HG03095 (cell line): ENCODE results near the gene STIM2.

Experiments used
- ATAC-seq: cut with Tn5 transposase; IDR thresholded peaks from one replicate; pipeline ENCODE4 v1.9.1; 2021; ENCODE audit warnings: moderate library complexity; ENCODE audit not compliant: unreplicated experiment

The STIM2 gene

GRCh38 chr4:26896636-26897035 is 36.0 kb downstream of the STIM2 start:
- no peak for ATAC-seq

- ATAC-seq, result no peak
These were observed 39.4 kb downstream of the STIM2 start for GRCh38 chr4:26899991-26900390.

- no peak for ATAC-seq
These were observed 40.1 kb downstream of the STIM2 start for GRCh38 chr4:26900765-26901164.

- no peak for ATAC-seq
These were observed 44.5 kb downstream of the STIM2 start for GRCh38 chr4:26905172-26905571.

GRCh38 chr4:26907731-26908599 is 47.3 kb downstream of the STIM2 start:
- ATAC-seq, result no peak

DNA sequence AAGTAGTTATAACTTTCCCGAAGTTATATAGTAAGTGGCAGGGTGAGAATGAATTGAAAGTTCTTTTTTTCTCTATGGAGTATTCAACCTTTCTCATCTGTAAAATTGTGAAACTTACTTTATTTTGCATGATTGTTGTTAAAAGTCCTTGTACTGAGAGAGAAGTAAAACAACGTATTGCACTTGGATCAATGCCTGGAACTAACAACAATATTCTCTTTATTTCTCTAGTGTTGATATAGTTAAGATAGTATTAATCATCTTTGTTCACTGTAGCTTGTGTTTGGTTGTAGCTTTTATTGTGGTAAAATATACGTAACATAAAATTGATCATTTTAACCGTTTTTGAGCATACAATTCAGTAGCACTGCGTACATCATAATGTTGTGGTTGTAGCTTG is 48.7 kb downstream of the STIM2 start:
- ATAC-seq, result no peak

- no peak for ATAC-seq
These were observed 50.6 kb downstream of the STIM2 start for GRCh38 chr4:26911254-26911653.

DNA sequence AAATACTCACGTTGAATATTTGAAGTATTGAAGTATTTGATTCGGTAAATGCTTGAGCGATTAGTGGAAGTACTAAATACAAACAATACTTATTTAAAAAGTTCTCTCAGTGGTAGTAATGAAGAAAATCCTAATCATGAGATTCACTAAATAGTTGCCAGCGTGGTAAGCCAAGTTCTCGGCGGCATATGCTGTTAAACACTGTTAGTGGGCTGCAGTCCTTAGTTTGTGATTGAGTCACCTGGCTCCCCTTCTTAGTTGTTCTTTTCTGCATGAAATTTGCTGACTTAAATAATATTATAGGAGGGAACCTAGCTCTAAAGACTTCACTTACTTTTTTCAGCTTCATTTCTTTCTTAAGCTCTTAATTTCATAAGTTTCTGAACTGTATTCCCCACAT is 51.4 kb downstream of the STIM2 start:
- no peak for ATAC-seq

DNA sequence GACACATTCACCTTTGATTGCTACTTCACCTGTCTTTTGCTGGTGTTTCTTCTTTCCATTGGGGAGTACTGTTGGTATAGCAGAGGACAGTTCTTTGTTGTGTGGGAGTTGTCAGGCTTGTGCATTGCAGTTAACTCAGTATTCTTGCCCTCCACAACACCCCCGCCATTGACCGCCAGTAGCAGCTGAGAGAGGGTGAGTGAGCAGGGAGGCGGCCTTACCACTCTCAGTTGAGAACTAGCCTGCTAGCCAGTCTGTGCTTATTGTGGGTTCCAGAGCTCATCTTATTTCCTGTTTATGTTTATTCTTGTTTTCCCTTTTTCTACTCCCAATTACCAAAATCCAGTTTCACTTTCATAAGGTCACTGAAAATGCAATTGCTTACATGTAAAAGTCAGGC is 52.2 kb downstream of the STIM2 start:
- ATAC-seq, result no peak

- no peak for ATAC-seq
These were observed 55.6 kb downstream of the STIM2 start for GRCh38 chr4:26916195-26916594.

DNA sequence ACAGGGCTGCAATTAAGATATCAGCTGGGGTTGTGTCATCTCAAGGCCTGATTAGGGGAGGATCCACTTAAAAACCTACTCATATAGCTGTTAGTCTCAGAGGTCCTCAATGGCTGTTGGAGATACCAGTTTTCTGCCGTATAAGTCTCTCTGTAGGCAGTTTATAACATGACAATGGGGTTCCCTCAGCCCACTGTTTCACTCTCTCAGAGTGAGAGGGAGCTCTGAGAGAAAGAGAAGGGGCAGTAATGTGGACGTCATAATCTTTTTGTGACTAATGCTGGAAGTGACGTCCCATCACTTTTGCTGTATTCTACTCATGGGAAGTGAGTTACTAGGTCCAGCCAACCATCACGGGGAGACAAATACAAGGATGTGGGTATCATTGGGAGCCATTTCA is 70.3 kb downstream of the STIM2 start:
- no peak for ATAC-seq

GRCh38 chr4:26931451-26931850 is 70.8 kb downstream of the STIM2 start:
- ATAC-seq, result no peak

DNA sequence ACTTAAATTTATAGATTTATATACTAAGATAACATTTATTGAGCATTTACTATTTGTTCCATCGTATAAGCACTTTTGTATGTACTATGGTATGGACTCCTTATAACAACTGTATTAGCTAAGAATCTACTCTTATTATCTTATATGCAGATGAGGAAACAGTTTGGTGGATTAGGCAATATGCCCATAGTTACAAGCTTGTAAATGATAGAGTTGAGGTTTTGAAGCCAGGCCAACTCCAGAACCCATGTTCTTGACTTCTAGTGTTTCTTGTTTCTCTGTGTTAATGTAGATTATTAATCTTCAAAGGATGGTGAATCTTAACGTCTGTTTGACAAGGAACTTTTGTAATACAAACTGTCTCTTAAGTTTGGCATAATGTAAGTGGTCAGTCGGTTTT is 71.3 kb downstream of the STIM2 start:
- ATAC-seq, result no peak

GRCh38 chr4:26935397-26935796 is 74.8 kb downstream of the STIM2 start:
- ATAC-seq, result no peak

DNA sequence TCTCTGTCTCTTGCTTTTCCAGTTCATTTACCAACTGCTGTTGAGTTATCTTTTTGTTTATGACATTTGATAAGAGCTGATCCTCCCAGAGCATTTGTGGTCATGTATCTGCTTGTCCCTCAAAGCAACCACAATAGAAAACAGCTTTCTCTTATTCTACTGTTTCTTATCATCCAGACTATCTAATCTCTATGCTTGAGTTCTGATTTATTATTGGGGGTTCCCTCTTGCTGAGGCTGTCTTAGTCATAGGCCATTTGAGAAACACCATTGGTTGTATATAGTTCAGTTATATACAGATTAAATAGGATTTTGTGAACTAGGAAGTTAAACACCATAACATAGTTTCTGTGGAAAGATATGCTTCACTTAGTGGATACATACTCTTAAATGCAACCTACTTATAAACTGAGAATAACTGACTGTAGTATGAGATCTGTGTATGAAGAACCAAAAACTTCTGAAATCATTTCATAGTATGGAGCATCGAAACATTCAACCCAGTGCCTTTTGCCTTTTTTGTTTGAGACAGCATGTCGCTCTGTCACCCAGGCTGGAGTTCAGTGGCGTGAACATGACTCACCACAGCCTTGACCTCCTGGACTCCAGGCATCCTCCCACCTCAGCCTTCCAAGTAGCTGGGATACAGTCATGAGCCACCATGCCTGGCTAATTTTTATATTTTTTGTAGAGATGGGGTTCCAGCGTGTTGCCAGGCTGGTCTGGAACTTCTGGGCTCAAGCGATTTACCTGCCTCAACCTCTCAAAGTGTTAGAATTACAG is 75.8 kb downstream of the STIM2 start:
- ATAC-seq, result no peak

GRCh38 chr4:26937139-26937538 is 76.5 kb downstream of the STIM2 start:
- no peak for ATAC-seq

DNA sequence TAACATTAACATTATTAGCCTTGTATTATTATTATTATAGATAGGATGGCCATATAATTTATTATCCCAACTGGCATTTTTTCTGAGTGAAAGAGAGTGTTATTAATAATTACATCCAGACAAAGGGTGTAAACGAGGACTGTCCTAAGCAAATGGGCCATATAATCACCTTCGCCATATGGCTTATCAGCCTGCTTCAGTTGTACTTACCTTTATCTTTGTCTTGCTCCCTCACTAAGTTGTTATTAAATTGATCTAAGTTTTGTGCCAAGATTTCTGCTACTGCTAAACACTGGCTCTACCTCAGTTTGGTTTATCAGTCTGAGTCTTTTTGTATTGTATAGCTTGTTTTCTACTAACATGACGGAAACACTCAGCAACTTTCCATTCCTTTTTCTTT is 76.9 kb downstream of the STIM2 start:
- ATAC-seq, result no peak

- ATAC-seq, result no peak
These were observed 77.9 kb downstream of the STIM2 start for GRCh38 chr4:26938516-26938915.

- no peak for ATAC-seq
These were observed 81.3 kb downstream of the STIM2 start for GRCh38 chr4:26941951-26942350.

DNA sequence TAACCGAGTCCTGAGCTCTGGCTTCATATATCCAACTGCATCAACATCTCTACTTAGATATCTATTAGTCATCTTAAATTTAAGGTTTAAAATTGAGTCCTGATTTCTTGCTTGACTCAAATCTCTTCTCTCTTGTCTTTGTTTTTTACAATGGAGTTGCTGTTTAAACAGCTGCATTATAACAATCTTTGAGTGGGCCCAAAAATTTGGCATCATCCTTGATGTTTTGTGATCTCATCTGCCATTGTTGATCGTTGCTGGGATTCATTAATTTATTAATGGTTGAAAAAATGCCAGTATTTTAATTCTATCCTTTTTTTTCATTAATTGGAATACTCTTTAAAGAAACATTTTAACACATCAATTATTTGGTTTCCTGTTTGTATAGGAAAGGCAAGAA is 82.2 kb downstream of the STIM2 start:
- no peak for ATAC-seq

GRCh38 chr4:26943391-26943790 is 82.8 kb downstream of the STIM2 start:
- ATAC-seq, result no peak

DNA sequence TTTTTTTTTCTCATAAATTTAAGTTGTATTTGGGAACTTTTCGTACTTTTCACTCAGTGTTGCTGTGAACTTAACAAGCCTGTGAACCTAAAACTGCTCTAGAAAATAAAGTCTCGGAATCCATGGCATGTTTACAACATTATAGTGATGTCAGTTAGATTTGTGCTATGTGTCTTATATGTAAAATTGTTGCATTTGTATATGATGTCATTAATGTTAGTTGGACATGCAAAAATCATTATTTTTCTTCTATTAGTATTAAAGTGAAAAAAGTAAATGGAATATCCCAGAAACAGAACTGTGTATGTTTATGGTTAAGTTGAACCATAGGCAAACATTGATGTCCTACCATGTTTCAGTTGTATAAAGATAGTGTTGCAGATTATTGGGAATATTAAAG is 85.2 kb downstream of the STIM2 start:
- no peak for ATAC-seq
